Activated CD8-positive, alpha-beta T cell treated with anti-CD3 and anti-CD28 coated beads, Interleukin-2, amount 10 ng/mL, durations not matched to agents 7 days and 5 days (primary cell): Measurements from ENCODE around the gene EPHA1. TPM values are rescaled to one million over a fixed set of nuclear protein-coding genes. Genes with fewer than 3 reads are reported as not detected.
A peak's percentile ranks its signal among the peaks of the same experiment; 100 is the strongest.
"Not testable (repeated sequence)": the region's sequence is repeated elsewhere in the genome, so short reads cannot be mapped to it uniquely, and the experiment has no call there.

Experiments
- ATAC-seq: fragments of 150-1000 bp; cut with Tn5 transposase; one replicate; pipeline ENCODE4 v1.10.0; 2021; ENCODE audit warnings: moderate library complexity
- CTCF ChIA-PET: fragments of 350-600 bp; sonication (Branson Sonifier 250); formaldehyde crosslinking; loops from one replicate; lab custom pipeline; 2021; ENCODE audit warnings: antibody characterized with exemption; lab: Charles Lee
- POLR2A ChIA-PET: fragments of 350-600 bp; sonication (Branson Sonifier 250); formaldehyde crosslinking; loops from one replicate; lab custom pipeline; 2021; ENCODE audit warnings: antibody characterized with exemption; lab: Charles Lee
- DNase-seq: peaks from one replicate; pipeline ENCODE4 v3.0.0-alpha.2; 2020
- H3K27ac Mint-ChIP-seq: one replicate; pipeline ENCODE4 v1.8.0; 2021; ENCODE audit warnings: mild to moderate bottlenecking, mixed read lengths
- H3K27me3 Mint-ChIP-seq: one replicate; pipeline ENCODE4 v1.8.0; 2021; ENCODE audit warnings: low read depth, mixed read lengths
- H3K36me3 Mint-ChIP-seq: one replicate; pipeline ENCODE4 v1.8.0; 2021; ENCODE audit warnings: low read depth, mixed read lengths
- H3K4me1 Mint-ChIP-seq: one replicate; pipeline ENCODE4 v1.8.0; 2021; ENCODE audit warnings: low read depth, mixed read lengths
- H3K4me3 Mint-ChIP-seq: one replicate; pipeline ENCODE4 v1.8.0; 2021; ENCODE audit warnings: mild to moderate bottlenecking, mixed read lengths
- H3K9me3 Mint-ChIP-seq: one replicate; pipeline ENCODE4 v1.8.0; 2022; ENCODE audit warnings: mixed read lengths; ENCODE audit not compliant: insufficient read depth
- total RNA-seq, 2 experiments: library from RNA; stranded (reverse); gene quantifications; one replicate each; pipeline ENCODE4 v1.2.3, GENCODE V29; 2021

Gene EPHA1
- total RNA-seq, 2 experiments from 2014 or later: 12.4 to 15.7 TPM

- H3K27me3 Mint-ChIP-seq: no peaks in the 10 kb centered on the region
- DNase-seq (no peak), ATAC-seq (no peak)
- POLR2A ChIA-PET: interaction anchor here (1.6 to 3.2 kb wide), 2 partner anchors 9 to 14 kb away, joined by 3 to 9 read pairs; no protein-coding TSS in a partner anchor
- peak overlapping the region; percentile 34 for H3K27ac Mint-ChIP-seq
- H3K36me3 Mint-ChIP-seq: peaks cover 59% of the 10 kb centered on the region
- no peak overlapping the region for H3K4me3 Mint-ChIP-seq
- H3K4me1 Mint-ChIP-seq: peaks cover 34% of the 10 kb centered on the region
- CTCF ChIA-PET: interaction anchor here (1.0 to 1.7 kb wide), 2 partner anchors 13 to 23 kb away, joined by 3 to 7 read pairs; no protein-coding TSS in a partner anchor
- H3K9me3 Mint-ChIP-seq: no peaks in the 10 kb centered on the region
These were observed 15.8 kb downstream of the EPHA1 start for GRCh38 chr7:143392875-143393266.

GRCh38 chr7:143392427-143392826 is 16.2 kb downstream of the EPHA1 start:
- H3K27me3 Mint-ChIP-seq, H3K9me3 Mint-ChIP-seq, H3K4me3 Mint-ChIP-seq, ATAC-seq, DNase-seq, H3K27ac Mint-ChIP-seq: not testable (repeated sequence)
- POLR2A ChIA-PET: interaction anchor here (0.6 to 3.2 kb wide), 3 partner anchors 8 to 129 kb away, joined by 3 to 9 read pairs (median 3); partner anchors contain the start of gene GSTK1
- peaks cover 37% of the 10 kb centered on the region for H3K4me1 Mint-ChIP-seq
- CTCF ChIA-PET: interaction anchor here (1.0 to 1.7 kb wide), 3 partner anchors 13 to 23 kb away, joined by 3 to 7 read pairs (median 3); no protein-coding TSS in a partner anchor
- peaks cover 57% of the 10 kb centered on the region for H3K36me3 Mint-ChIP-seq

GRCh38 chr7:143391462-143392404 is 16.9 kb downstream of the EPHA1 start:
- DNase-seq (no peak), ATAC-seq (no peak)
- POLR2A ChIA-PET: interaction anchor here (0.6 to 3.2 kb wide), 2 partner anchors 7 to 128 kb away, joined by 3 to 9 read pairs; partner anchors contain the start of gene GSTK1
- no peaks in the 10 kb centered on the region for H3K9me3 Mint-ChIP-seq
- H3K4me1 Mint-ChIP-seq: peaks cover 37% of the 10 kb centered on the region
- H3K36me3 Mint-ChIP-seq: peaks cover 56% of the 10 kb centered on the region
- no peak overlapping the region for H3K4me3 Mint-ChIP-seq
- CTCF ChIA-PET: interaction anchor here (1.0 to 1.7 kb wide), 4 partner anchors 12 to 17 kb away, joined by 3 to 7 read pairs (median 4); no protein-coding TSS in a partner anchor
- no peaks in the 10 kb centered on the region for H3K27me3 Mint-ChIP-seq
- no peak overlapping the region for H3K27ac Mint-ChIP-seq

- POLR2A ChIA-PET: interaction anchor here (0.5 kb wide), 1 partner anchor 9 kb away, joined by 3 read pairs; no protein-coding TSS in a partner anchor
- H3K9me3 Mint-ChIP-seq: no peaks in the 10 kb centered on the region
- ATAC-seq (no peak), DNase-seq (no peak)
- H3K27me3 Mint-ChIP-seq: no peaks in the 10 kb centered on the region
- no peak overlapping the region for H3K4me3 Mint-ChIP-seq
- no peak overlapping the region for H3K27ac Mint-ChIP-seq
- CTCF ChIA-PET: interaction anchor here (1.2 to 2.8 kb wide), 4 partner anchors 11 to 151 kb away, joined by 3 to 10 read pairs (median 4); no protein-coding TSS in a partner anchor
- H3K36me3 Mint-ChIP-seq: peaks cover 56% of the 10 kb centered on the region
- H3K4me1 Mint-ChIP-seq: peaks cover 37% of the 10 kb centered on the region
These were observed 17.8 kb downstream of the EPHA1 start for GRCh38 chr7:143390773-143391317.

- Mint-ChIP-seq H3K36me3 (peaks cover 56% of the 10 kb centered on the region), H3K27ac (peak overlapping the region; percentile 73), H3K4me3 (no peak overlapping the region), H3K9me3 (no peaks in the 10 kb centered on the region), H3K27me3 (no peaks in the 10 kb centered on the region), H3K4me1 (peaks cover 36% of the 10 kb centered on the region)
- ChIA-PET CTCF (interaction anchor here (1.2 to 2.8 kb wide), 4 partner anchors 10 to 150 kb away, joined by 3 to 10 read pairs (median 4); no protein-coding TSS in a partner anchor), POLR2A (interaction anchor here (0.5 to 1.3 kb wide), 2 partner anchors 8 to 12 kb away, joined by 3 to 5 read pairs; no protein-coding TSS in a partner anchor)
- ATAC-seq (no peak), DNase-seq (no peak)
These were observed 18.4 kb downstream of the EPHA1 start for GRCh38 chr7:143390104-143390772.

- CTCF ChIA-PET: interaction anchor here (0.6 to 2.8 kb wide), 6 partner anchors 10 to 1652 kb away, joined by 3 to 10 read pairs (median 5); partner anchors contain the start of gene SSBP1
- Mint-ChIP-seq H3K27me3 (no peaks in the 10 kb centered on the region), H3K9me3 (no peaks in the 10 kb centered on the region), H3K4me1 (peaks cover 28% of the 10 kb centered on the region), H3K4me3 (no peak overlapping the region), H3K27ac (peak overlapping the region; percentile 73), H3K36me3 (peaks cover 52% of the 10 kb centered on the region)
- ATAC-seq (no peak), DNase-seq (no peak)
- POLR2A ChIA-PET: interaction anchor here (1.1 to 2.0 kb wide), 4 partner anchors 8 to 18 kb away, joined by 3 to 11 read pairs (median 4); no protein-coding TSS in a partner anchor
These were observed 19.1 kb downstream of the EPHA1 start for GRCh38 chr7:143389316-143390103.

GRCh38 chr7:143388491-143389101 is 20.1 kb downstream of the EPHA1 start:
- no peak for ATAC-seq
- ChIA-PET CTCF (interaction anchor here (0.7 to 2.8 kb wide), 7 partner anchors 9 to 1651 kb away, joined by 3 to 10 read pairs (median 3); partner anchors contain the start of gene SSBP1), POLR2A (interaction anchor here (0.7 to 2.0 kb wide), 5 partner anchors 8 to 19 kb away, joined by 3 to 11 read pairs (median 5); no protein-coding TSS in a partner anchor)
- no peak for DNase-seq
- Mint-ChIP-seq H3K4me3 (no peak overlapping the region), H3K9me3 (no peaks in the 10 kb centered on the region), H3K27me3 (no peaks in the 10 kb centered on the region), H3K27ac (peak overlapping the region; percentile 67), H3K36me3 (peaks cover 46% of the 10 kb centered on the region), H3K4me1 (peaks cover 26% of the 10 kb centered on the region)

GRCh38 chr7:143388051-143388450 is 20.6 kb downstream of the EPHA1 start:
- ATAC-seq (no peak), DNase-seq (no peak)
- Mint-ChIP-seq H3K9me3 (no peaks in the 10 kb centered on the region), H3K4me1 (peaks cover 26% of the 10 kb centered on the region), H3K4me3 (no peak overlapping the region), H3K36me3 (peaks cover 43% of the 10 kb centered on the region), H3K27ac (no peak overlapping the region), H3K27me3 (no peaks in the 10 kb centered on the region)
- CTCF ChIA-PET: interaction anchor here (0.7 to 2.8 kb wide), 5 partner anchors 15 to 89 kb away, joined by 3 to 10 read pairs (median 6); no protein-coding TSS in a partner anchor
- POLR2A ChIA-PET: interaction anchor here (0.7 to 2.0 kb wide), 2 partner anchors 9 to 20 kb away, joined by 7 to 11 read pairs; no protein-coding TSS in a partner anchor

- ATAC-seq (no peak), DNase-seq (no peak)
- ChIA-PET CTCF (interaction anchor here (1.0 to 2.8 kb wide), 3 partner anchors 19 to 35 kb away, joined by 3 to 10 read pairs (median 6); no protein-coding TSS in a partner anchor), POLR2A (interaction anchor here (0.7 to 2.0 kb wide), 2 partner anchors 9 to 20 kb away, joined by 7 to 11 read pairs; no protein-coding TSS in a partner anchor)
- H3K27ac Mint-ChIP-seq: no peak overlapping the region
- H3K27me3 Mint-ChIP-seq: no peaks in the 10 kb centered on the region
- H3K4me3 Mint-ChIP-seq: no peak overlapping the region
- H3K9me3 Mint-ChIP-seq: no peaks in the 10 kb centered on the region
- H3K4me1 Mint-ChIP-seq: peaks cover 26% of the 10 kb centered on the region
- H3K36me3 Mint-ChIP-seq: peaks cover 38% of the 10 kb centered on the region
These were observed 21.3 kb downstream of the EPHA1 start for GRCh38 chr7:143387156-143387975.
